NCI-H524 treated with DMSO at 0.1 percent for 48 hours (cell line): Measurements from ENCODE around the gene LAMTOR4.
"Not testable (repeated sequence)": the region's sequence is repeated elsewhere in the genome, so short reads cannot be mapped to it uniquely, and the experiment has no call there.

Experiments
- DNase-seq: peaks from one replicate; lab custom pipeline; 2025; lab: John Stamatoyannopoulos, UW

Gene LAMTOR4

GRCh38 chr7:100171087-100171681, 22.5 kb downstream of the LAMTOR4 start:
- no peak for DNase-seq

- DNase-seq: no peak
Observed at GRCh38 chr7:100171840-100172239, 23.1 kb downstream of the LAMTOR4 start.

- DNase-seq: no peak
Observed at GRCh38 chr7:100173806-100174495, 25.2 kb downstream of the LAMTOR4 start.

GRCh38 chr7:100174582-100174981, 25.9 kb downstream of the LAMTOR4 start:
- DNase-seq: no peak

- no peak for DNase-seq
Observed at GRCh38 chr7:100175296-100175935, 26.7 kb downstream of the LAMTOR4 start.

GRCh38 chr7:100176096-100177044, 27.7 kb downstream of the LAMTOR4 start:
- DNase-seq: no peak

GRCh38 chr7:100177045-100178001, 28.6 kb downstream of the LAMTOR4 start, which contains the start of the genes GPC2 and STAG3:
Gene GPC2 (minus strand): TSS chr7:100177381. CDS start chr7:100177199, 182 bp downstream.
Gene STAG3 (plus strand): TSS chr7:100177918. CDS start chr7:100180557, 2,639 bp downstream.
- peak; percentile 71 for DNase-seq

GRCh38 chr7:100180084-100180483, 31.4 kb downstream of the LAMTOR4 start:
- not testable (repeated sequence) for DNase-seq

- DNase-seq: not testable (repeated sequence)
Observed at GRCh38 chr7:100182616-100183015, 33.9 kb downstream of the LAMTOR4 start.

- DNase-seq: not testable (repeated sequence)
Observed at GRCh38 chr7:100183090-100183489, 34.4 kb downstream of the LAMTOR4 start.

GRCh38 chr7:100185726-100186125, 37.0 kb downstream of the LAMTOR4 start:
- peak; percentile 54 for DNase-seq

GRCh38 chr7:100189061-100189460, 40.3 kb downstream of the LAMTOR4 start:
- no peak for DNase-seq

- DNase-seq: no peak
Observed at GRCh38 chr7:100190048-100190711, 41.5 kb downstream of the LAMTOR4 start.

- no peak for DNase-seq
Observed at GRCh38 chr7:100191775-100192174, 43.1 kb downstream of the LAMTOR4 start.

GRCh38 chr7:100192281-100192862, 43.7 kb downstream of the LAMTOR4 start:
- DNase-seq: not testable (repeated sequence)

GRCh38 chr7:100192969-100193368, 44.3 kb downstream of the LAMTOR4 start:
- no peak for DNase-seq

- DNase-seq: no peak
Observed at GRCh38 chr7:100195222-100195621, 46.5 kb downstream of the LAMTOR4 start.

GRCh38 chr7:100195901-100196322, 47.2 kb downstream of the LAMTOR4 start:
- DNase-seq: not testable (repeated sequence)

- no peak for DNase-seq
Observed at GRCh38 chr7:100198266-100198665, 49.5 kb downstream of the LAMTOR4 start.

GRCh38 chr7:100200693-100201092, 52.0 kb downstream of the LAMTOR4 start:
- DNase-seq: no peak
